GM19025 (cell line): Measurements from ENCODE around the gene PIK3CG.
"Not testable (repeated sequence)": the region's sequence is repeated elsewhere in the genome, so short reads cannot be mapped to it uniquely, and the experiment has no call there.

Experiments
- ATAC-seq: cut with Tn5 transposase; IDR thresholded peaks from one replicate; pipeline ENCODE4 v1.9.1; 2021; ENCODE audit warnings: mild to moderate bottlenecking, low read depth, moderate library complexity; ENCODE audit not compliant: unreplicated experiment

Gene PIK3CG

DNA sequence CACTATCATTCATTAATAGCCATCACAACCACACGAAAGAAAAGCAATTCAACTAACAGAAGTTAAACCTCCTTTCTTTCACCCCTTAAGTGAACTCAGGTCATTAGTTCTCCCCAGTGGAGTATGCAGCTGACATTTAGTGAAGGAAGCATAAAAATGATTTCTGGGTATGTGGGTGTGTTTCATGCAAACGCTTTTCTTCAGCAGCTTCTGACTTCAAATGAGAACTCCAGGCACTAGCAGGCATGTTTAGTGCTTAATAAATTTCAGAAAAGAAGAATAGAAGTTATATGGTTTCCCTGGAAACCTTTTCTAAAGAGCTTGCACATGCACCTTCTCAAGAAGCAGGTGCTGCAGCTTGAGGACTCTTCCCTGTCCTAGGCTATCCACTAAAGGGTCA, 62.5 kb downstream of the PIK3CG start:
- no peak for ATAC-seq

DNA sequence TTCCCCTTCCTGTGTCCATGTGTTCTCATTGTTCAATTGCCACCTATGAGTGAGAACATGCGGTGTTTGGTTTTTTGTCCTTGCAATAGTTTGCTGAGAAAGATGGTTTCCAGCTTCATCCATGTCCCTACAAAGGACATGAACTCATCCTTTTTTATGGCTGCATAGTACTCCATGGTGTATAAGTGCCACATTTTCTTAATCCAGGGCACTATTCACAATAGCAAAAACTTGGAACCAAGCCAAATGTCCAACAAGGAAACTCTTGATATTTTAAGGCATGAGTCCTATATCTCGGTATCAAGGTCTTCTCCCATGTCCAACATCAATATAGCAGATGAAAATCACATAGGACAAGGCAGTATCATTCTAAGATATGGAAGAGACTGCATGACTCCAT, 64.5 kb downstream of the PIK3CG start:
- not testable (repeated sequence) for ATAC-seq

DNA sequence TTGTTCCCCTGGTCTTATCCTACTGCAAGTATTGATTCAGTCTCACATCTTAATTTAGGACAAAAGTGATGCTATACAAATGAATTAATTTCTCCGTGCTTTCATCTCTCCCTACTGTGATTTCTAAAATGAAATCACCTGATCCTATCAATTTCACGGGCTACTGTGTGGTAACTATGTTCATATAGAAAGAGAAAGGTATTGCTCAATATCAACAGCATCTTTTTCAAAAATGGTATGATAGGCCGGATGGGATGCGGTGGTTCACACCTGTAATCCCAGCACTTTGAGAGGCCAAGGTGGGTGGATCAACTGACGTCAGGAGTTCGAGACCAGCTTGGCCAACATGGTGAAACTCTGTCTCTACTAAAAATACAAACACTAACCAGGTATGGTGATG, 71.2 kb downstream of the PIK3CG start:
- no peak for ATAC-seq

DNA sequence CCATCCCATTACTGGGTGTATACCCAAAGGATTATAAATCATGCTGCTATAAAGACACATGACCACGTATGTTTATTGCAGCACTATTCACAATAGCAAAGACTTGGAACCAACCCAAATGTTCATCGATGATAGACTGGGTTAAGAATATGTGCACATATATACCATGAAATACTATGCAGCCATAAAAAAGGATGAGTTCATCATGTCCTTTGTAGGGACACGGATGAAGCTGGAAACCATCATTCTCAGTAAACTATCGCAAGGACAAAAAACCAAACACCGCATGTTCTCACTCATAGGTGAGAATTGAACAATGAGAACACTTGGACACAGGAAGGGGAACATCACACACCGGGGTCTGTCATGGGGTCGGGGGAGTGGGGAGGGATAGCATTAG, 73.0 kb downstream of the PIK3CG start:
- not testable (repeated sequence) for ATAC-seq

DNA sequence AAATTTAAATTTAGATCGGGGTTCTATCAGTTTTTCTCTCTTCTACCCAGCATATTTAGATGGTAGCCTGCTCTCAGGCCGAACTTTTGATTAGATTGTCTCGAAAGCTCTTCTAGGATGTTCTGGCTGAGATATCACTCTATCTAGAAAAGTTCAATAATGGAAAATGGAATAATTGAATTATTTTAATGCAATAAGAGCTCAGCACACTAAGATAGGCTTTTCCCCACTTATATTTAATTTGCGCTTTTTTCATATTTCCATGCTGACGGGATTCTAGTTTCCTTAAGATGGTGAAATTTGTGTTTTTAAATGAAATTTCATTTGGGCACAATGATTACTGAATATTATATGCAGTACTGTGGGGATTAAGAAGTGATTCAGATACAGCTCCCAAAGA, 73.7 kb downstream of the PIK3CG start:
- no peak for ATAC-seq

DNA sequence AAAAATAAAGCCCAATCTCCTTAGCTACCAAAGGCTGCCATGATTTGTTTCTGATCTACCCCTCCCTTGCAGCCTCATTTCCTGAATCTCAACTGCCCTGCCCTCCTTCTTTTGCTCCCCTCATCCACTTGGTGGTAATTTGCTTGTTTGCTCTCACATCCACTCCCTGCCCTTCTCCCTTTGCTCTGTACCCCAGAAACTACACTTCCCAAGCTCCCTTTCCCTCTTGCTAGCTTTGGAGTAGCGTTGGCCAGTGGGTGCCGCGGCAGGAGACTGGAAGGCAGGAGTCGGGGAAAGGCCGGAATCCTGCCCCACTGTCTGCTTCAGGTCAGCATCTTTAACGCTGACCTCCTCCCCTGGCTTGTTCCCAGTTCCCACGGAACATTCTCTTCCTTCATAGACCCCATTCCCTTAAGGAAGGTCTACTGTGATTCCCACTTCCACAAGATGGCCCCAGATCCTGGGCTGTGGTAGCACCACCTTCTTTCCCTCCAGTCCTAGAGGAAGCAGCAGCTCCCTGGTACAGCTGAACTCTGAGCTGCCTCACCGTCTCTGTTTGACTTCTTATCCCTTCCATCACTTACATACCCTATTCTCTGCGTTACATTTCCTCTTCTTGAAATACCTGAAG, 79.1 kb downstream of the PIK3CG start:
- ATAC-seq, result no peak

DNA sequence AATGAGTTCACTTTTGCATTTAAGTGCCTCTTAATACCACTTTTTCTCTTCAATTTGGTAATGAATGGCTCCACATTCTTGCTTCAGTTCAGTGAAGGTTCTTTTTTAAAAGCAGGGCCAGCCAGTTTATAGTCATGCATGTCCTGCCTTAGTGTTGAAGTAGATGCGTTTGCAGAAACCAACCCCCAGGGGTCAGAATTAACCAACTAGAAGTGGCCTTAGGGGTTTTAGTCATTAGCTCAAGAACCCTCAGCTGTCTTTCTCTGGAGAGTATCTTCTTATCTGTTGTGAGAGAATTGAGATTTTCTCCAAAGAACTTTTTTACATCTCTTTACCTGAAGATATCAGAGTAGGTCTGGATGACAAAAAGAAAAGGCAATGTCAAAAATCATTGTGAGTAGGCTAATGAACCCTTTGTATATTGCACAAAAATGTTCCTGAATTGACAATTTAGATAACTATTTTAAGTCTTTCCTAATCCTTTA, 82.2 kb downstream of the PIK3CG start:
- no peak for ATAC-seq

DNA sequence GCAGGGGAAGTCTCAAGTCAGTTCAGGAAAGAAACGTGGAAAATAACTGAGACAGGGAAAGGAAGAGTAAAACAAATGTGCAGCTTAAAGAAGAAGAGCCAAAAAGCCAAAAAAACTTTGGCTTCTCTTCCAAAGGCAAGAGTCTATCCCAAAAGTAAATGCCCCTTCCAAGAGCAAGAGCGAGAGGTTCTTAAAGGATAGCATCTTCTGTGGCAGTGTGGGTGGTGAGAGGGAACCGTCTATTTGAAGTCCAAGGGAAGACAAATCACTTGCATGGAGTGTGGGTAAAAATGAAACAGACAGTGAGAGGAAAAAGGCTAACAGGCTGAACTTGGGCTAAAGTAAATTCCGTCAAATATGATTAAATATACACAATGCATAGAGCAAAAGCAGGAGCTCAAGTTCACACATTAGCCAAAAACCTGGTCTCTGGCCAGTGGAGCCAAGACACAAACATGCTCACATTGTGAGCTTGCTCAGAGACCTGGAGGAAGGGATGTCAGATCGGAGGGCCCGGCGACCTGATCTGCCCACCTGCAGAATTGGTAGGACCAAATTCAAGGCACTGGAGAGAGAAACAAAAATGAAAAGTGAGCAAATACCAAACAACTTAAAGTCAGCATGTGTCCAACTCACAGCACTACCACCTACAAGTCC, 87.0 kb downstream of the PIK3CG start:
- ATAC-seq, result no peak

DNA sequence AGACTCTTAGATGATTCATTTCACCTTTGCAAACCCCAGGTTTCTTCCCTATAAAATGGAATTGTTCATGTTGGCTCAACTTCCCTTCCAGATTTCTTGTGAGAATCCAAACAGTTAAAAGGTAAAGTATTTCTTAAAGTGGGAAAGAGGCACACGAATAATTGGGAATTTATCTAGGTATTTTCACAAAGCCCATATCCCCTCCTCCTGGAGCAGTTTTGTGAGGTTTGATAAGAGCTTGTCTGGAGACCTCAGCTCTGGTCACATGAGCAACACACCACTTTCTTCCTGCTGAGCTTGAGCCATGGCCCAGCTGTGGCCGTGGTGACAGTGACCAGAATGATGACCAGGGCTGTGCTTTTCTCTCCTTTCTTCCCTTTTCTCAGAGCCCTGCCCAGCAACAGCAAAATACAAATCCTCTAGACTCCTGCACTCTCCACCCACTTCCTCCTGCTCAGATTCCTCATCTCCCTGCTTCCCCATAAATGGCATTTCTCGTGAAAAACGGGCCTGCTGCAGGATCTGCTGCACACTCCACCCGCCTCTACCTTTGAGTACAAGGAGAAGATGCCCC, 87.7 kb downstream of the PIK3CG start:
- no peak for ATAC-seq

DNA sequence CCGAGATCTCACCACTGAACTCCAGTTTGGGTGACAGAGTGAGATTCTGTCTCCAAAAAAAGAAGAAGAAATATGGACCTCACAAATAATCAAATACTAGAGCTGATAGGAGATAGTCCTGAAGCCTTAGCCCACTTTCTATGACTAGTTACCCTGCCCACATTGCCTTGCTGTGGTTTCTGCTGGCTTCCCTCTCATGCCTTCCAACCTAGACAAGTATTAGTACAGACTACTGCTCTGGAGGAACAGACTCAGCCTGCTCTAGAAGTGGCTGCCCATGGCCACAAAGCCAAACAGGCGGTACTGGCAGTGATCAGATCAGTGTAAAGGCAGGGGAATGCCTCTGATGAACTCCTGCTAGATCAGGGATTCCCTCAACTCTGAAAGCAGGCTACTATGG, 89.8 kb downstream of the PIK3CG start:
- ATAC-seq, result no peak

DNA sequence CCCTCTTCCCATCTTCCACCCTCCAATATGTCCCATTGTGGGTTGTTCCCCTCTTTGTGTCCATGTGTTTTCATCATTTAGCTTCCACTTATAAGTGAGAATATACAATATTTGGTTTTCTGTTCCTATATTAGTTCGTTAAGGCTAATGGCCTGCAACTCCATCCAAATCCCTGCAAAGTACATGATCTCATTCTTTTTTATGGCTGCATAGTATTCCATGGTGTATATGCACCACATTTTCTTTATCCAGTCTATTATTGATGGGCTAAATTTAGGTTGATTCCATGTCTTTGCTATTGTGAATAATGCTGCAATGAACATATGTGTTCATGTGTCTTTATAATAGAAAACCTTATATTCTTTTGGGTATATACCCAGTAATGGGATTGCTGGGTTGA, 90.8 kb downstream of the PIK3CG start:
- not testable (repeated sequence) for ATAC-seq
